COLO829 (cell line): ENCODE results near the gene TMC3.
"Not testable (repeated sequence)": the region's sequence is repeated elsewhere in the genome, so short reads cannot be mapped to it uniquely, and the experiment has no call there.

Experiments used
- DNase-seq: peaks from one replicate; pipeline ENCODE4 v3.0.0; 2012; ENCODE audit warnings: low spot score

TMC3 gene

DNA sequence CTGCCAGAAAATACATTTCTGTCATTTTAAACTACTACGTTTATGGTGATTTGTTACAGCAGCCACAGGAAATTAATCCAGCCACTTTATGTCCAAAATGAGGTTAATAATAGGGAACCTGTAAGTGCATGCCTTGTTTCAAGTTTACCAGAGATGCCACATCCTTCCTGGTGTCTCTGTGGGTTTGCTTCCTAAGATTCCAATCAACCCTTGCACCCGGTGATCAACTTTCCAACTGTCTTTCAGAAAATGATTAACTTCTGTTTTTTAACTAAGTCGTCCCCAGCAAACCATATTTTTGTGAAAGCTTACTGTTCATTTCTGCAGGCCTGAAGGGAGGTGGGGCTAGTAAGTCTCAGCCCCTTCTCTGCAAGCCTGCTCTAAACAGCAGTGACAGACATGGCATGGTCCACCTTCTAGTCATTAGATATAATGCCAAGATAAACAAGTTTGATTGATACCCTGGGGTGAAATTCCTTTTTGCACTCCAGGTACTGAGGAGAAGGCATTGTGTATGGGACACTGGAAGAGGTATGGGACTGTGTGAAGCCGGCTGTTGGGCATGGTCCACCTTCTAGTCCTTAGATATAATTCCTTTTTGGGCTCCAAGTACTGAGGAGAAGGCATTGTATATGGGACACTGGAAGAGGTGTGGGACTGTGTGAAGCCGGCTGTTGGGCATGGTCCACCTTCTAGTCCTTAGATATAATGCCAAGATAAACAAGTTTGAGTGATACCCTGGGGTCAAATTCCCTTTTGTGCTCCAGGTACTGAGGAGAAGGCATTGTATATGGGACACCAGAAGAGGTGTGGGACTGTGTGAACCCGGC is 11.1 kb upstream of the TMC3 start:
- no peak for DNase-seq

DNA sequence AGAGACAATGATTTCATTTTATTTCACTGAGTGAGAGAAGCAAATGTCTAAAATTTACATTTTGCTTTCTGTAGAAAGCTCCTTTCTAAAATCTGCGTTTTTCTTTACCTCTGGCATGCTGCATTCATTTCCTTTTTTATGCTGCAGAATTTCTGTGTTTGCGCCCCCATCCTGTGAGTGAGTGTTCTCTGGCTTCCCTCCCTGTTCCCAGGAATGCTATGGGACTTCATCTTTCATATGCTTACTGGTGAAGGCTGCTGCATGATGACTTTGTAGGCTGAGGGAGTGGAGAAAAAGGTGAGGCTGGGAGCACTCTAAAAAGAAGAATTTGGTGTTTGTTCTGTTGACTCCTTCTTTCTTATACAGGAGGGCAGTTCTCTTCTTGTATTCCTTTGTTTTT is 7.7 kb upstream of the TMC3 start:
- no peak for DNase-seq

DNA sequence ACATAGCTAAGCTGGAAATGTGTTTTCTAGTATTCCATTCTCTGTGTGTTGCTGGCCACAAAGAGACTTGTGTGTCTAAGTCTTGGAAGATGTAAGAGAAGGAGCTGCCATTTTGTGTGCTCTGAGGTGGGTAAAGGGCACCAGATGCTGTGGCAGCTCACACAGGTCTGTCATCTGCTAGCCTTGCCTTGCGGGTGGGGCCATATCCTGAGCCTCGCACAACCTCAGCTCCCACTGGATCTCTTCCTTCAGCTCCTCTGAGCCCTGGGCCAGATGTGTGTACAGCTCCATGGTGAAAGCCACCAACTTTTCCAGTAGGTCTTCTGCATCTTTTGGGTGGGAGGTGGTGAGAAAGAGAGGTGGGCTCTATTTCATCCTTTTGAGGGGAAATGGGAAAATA is 6.7 kb upstream of the TMC3 start:
- DNase-seq = no peak

DNA sequence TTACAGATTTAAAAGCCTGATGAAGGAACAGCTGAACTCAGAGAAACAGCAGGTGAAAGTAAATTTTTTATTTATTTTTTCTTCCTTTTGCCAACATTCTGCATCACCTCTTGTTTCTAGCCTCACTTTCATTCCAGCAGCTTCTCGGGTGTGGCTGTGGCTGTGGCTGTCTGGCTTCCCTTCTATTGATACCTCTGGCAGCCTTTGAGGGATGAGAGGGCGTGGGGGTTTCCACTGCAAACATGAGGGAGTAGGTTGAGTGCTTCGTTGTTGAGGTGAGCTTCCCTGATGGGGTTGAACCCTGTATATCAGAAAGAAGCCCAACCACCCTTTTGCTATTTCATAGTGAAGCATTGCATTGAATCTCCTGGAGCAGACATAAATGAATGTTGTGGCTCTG is 6.2 kb upstream of the TMC3 start:
- DNase-seq = no peak

DNA sequence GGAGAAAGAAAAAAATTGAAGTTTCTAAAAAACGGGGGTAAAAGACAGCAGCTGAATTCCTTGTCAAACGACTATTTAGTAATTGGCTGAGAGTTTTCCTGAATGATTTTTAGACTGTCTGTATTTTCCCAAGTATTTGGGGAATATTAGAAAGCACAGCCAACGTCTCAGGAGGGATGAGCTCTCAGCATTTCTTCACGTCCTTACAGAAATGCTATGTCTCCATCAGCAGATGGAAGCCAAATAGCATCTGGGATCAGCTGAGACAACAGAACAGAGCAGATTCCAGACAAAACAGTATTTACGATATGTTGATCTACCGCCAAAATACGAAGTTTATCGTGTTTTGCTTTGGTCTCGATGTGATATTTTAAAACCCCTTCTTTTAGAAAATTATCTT is 5.3 kb upstream of the TMC3 start:
- DNase-seq = no peak

DNA sequence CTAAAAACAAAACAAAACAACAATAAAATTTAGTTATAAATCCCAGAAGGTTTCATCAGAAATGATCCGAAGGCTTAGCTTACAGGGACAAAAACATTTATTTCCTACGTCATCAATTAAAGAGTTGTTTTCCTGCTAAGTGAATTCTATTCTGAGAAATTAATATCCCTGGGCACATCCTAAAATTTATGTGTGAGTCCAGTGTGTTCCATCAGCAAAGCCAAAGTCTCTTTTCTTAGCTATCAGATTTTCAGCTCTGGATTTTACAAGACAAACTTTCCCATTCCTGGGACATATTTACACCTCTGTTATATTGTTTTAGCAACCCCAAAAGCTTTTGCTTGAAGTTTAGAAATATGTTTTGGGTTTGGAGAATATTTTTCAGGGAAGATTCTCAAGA is 4.4 kb upstream of the TMC3 start:
- DNase-seq = no peak

DNA sequence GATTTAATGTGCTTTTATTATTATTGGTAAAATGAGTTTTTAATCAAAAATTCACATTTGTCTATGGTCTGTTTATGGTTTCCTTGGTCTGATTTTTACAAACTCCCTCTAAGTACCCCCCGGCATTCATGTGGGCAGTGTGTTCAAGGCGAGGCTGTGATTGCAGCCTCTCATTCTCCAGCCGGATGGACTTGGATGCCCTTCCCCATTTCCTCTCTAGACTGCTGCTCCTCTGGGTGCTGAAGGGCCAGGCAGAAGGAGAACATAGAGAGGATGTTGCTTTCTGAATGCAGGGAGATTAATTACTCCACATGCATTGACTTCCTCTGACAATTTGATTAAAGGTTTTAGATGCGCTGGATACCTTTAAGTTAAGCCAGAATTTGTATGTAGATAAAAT is 3.9 kb upstream of the TMC3 start:
- no peak for DNase-seq

DNA sequence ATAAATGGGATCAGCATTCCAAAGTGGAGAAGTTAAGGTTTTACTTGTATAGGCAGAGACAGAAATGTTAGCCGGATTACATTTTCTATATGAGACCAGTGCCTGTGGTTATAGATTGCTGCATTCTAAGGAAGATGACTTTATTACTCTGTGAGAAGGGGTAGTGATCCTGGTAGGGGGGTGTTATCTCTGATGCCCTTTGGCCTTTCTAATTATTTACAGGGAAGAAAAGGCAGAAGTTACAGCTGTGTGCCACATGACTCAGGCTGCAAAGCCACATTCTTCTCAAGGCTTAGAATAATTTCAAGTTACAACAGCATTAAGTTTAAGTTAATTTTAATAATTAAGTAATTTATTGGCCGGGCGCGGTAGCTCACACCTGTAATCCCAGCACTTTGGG is 2.2 kb upstream of the TMC3 start:
- no peak for DNase-seq

DNA sequence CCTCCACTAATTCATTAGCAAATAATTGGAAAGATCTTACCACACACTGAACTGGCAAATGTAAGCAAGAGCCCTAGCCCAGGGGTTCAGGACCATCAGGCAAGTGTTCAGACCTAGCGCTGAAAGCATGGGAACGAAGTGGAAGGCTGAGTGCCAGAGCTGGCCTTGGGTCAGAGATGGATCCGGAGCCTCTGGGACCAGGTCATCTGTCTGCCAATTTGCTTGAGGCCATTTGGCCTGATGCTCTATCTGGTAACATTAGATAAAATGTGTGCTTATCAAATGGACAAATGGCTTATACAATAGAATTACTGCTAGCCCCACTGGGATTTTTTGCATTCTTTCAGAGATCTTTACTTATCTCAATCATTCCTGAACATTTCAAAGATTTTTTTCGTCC is 1.4 kb upstream of the TMC3 start:
- DNase-seq = no peak

DNA sequence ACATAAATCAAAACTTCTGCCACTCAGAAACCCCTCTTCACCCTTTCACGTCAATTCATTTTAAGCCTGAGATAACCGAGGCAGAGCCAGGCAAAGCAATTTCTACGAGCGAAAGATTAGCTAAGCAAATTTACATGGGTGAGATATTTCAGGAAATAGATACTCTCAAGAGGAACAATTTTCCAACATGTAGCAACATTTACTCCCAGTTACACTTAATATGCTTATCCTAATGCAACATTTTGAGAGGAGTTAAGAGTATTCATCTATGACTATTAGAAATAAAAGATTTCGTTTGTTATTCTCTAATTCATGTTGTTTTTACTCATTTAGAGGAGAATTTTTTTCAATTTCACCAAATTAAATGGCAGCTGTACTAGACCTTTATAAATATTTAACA is 837 bp downstream of the TMC3 start:
- no peak for DNase-seq

DNA sequence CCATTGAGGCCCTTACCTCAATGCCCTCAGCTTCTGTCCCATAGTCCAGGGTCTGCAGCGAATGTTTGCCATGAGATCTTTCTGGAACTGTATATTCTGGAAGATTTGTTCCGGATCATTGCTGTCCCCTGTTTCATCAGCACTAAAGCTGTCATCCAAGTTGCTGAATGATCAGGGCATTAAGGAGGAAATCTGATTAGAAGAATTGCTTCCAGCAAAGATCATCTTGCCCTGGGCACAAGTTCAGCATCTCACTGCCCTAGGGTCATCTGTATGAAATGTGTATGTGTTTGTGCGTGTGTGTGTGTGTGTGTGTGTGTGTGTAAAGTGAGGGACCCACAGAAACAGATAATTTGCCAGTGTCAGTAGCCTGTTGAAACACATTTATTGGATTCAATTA is 1.4 kb downstream of the TMC3 start:
- no peak for DNase-seq

DNA sequence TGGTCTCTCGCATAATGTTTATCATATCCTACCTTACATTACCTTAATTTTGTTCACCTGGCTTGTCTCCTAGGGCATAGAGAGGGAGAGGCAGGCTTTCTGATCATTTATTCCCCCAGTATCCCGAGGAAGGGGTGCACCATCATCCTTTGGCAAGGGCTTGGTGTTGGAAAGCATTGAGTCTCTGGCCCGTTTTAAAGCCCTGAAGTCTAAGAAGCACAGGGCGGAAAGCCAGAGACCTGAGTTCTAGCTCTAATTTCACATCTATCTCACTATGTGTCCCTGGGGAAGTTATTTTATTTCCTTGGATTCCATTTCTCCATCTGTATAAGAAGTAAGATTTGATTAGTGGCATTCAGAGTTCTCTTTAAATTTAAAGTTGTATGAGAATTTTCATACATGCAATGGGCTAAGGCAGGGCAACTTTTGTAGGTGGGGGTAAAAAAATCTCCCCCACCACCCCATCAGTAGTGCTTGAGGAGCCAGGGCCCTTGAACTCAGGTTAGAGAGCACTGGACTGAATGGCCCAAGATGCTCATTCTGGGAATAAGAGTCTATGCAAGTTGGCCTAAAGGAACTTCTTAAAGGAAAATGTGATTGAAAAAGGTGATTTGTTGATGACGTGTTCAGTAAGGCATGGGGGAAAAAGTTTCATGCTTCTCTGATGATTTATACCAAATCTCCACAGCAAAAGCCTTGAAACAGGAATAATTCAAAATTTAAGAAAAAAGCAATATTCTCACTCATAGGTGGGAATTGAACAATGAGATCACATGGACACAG is 10.1 kb downstream of the TMC3 start:
- no peak for DNase-seq

DNA sequence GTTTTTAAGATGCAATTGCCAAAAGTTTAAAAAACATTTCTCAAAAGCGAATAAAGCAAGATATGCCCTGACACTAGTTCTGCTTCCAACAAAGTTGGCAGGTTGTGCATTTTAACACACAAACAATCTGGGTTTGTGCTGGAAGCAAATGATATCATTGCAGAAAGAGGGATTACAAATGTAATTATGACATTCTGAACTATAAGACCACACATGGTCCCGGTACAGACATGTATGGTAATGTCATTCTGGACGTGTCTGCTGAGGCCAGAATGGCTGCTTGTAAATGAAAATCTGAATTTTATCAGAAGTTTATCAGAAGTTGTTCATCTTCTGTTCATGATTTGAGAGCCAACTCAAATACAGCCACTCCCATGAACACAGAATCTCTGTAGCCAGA is 10.7 kb downstream of the TMC3 start:
- no peak for DNase-seq

DNA sequence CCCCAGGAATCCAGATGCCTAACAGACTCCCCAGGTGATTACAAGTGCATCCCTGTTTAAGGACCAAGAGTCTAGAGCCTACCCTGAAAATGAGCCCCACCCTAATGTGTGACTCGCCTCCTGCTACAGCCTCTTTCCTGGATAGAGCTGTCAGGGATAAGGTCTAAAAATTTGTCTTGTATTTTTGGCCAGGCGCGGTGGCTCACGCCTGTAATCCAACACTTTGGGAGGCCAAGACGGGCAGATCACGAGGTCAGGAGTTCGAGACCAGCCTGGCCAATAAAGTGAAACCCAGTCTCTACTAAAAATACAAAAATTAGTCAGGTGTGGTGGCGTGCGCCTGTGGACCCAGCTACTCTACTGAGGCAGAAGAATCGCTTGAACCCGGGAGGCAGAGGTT is 11.2 kb downstream of the TMC3 start:
- no peak for DNase-seq

DNA sequence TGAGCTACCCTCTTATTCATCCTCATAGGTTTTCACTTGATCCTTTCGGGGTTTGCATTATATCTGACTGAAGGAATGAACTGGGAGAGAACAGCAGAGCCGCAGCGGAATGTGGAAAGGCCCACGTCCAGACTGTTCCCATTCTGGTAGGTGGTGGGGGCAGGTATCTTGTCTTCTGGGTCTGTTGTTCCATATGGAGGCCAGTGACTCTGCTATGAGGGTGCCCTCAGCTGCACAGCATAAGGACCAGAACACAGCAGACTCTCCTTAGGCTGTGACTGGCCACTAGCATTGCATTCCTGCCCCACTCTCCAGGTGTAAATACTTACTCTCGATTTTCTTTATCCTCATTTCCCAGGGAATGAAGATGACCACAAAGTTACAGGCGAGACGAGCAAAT is 12.1 kb downstream of the TMC3 start:
- no peak for DNase-seq

DNA sequence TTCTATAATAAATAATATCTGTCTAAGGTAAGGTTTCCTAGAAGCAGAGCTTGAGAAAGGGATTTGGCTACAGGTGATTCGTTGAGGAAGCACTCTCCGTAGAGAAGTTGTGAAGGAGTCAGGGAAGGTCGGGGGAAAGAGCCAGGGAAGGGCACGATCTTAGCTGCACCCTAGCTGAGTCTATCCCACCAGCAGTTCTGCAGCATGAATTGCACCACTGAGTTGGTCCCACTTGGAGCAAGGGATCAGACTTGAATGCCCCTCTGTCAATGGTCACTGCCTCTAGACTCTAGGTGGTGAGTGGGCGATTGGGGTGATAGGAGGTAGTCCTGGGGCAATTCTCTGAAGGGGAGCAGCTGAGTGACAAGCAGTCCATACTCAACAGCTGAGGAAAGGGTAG is 13.5 kb downstream of the TMC3 start:
- DNase-seq = no peak

DNA sequence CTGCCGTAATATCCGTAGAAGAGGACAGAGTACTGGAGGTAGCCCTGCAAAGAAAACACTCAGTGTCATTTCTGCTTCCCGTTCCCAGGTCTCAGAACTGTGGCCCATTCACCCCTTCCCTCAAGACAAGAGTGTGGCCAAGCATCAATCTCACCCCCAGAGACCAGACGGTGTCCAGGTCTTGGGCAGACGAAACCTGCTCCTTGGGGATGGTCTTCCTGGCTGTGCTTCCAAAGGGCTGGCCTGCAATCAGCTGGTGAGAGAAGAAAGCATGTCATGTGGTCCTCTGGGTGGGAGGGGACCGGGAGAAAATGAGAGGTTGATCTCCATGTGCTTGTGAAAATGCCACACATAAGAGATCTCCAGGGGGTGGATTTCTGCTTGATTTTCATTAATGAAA is 15.8 kb downstream of the TMC3 start:
- no peak for DNase-seq

DNA sequence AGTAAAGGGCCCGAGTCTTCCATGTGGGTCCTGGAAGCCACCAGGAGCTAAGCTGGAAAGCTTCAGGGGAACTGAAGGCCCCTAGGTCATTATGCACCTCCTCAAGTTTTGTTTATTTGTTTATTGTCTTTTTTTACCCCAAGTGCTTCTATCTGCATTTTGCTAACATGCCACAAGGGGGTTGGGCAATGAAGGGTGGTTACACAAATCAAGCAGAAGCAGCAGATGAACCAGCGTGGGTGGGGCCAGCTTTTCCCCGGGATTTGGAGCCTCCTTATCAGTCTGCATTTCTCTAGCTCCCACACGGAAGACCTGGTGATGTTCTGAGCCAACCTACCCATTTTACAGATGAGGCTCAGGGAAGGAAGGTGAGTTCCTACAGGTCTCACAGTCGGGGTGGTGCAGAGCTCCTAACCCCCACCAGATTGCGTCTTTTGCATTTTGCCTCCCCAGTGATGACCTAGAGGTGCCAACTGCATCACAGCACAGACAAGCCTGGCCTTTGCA is 16.8 kb downstream of the TMC3 start:
- DNase-seq = no peak

DNA sequence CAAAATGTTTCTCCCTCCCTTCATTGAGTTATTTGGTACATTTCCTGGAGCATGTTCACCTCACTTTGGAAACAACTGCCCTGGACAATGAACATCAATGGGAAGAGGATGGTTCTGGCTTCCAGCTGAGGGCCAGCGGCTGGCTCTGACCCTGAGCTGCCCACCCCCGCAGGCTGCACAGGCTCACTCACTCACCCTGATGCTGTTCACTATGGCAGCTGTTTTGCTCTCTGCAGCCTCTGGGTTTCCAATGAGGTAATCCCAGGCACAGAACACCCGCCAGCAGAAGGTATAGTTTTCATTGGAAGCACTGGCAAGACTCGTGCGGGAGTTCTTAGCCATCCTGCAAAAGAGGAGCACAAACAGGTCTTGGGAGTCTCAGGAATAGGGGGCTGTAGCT is 17.8 kb downstream of the TMC3 start:
- no peak for DNase-seq

DNA sequence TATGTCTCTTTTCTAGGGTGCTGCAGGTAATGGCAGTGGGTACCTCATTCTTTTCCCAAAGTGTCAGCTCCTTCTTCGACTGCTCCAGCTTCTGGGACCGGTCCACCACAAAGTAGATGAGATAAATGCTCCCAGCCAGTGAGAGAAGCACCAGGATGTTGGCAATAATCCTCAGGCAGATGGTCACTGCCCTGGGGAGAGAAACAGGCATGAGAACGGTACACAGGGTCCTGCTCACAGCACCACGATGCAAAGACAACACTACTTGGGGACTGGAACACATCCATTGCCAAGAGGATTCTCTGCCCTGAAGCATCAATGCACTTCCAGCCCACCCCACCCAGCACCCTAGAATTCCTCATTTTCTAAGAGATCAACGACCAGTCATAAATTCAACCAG is 22.4 kb downstream of the TMC3 start:
- DNase-seq = no peak

DNA sequence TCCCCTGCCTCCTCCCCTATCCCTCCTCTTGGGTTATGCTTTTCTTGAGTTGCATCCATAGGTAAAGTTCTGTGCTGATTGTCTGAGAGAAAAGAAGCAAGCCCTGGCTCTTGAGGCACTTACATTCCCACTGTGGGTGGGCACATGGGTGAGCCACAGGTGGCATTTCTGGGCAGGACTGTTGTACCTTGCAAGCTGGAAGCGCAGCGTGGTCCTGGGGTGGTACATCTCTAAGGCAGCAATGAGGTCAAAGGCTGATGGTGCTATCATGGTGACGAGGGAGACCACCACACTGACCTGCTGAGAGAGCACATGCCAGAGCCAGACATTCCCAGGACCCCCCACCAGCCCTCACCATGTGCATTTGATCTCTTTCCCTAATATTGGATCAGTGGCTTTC is 24.7 kb downstream of the TMC3 start:
- no peak for DNase-seq

DNA sequence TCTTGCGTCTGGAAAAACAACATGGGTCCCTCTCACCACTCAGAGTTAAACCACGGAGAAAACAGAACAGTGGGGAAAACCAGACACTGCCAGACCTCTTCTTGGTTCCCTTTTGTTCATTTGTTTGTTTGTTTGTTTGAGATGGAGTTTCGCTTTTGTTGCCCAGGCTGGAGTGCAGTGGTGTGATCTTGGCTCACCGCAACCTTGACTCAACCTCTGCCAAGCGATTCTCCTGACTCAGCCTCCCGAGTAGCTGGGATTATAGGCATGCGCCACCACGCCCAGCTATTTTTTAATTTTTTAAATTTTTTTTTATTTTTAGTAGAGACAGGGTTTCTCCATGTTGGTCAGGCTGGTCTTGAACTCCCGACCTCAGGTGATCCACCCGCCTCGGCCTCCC is 25.3 kb downstream of the TMC3 start:
- DNase-seq = not testable (repeated sequence)

DNA sequence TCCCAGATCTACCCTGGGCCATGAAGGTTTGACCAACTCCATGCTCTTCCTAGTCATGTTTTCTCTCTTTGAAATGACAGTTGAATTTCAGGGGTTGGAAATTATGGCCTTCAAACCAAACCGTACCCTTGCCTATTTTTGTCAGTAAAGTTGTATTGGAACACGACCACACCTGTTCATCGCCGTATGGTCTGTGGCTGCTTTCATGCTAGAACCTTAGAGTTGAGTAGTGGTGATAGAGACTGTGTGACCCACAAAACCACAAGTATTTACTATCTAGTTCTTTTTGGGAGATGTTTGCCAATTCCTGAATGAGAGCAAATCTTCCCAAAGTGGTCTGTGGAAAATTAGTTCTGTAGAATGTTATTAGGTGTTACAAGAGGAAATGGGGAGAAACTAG is 26.1 kb downstream of the TMC3 start:
- no peak for DNase-seq

DNA sequence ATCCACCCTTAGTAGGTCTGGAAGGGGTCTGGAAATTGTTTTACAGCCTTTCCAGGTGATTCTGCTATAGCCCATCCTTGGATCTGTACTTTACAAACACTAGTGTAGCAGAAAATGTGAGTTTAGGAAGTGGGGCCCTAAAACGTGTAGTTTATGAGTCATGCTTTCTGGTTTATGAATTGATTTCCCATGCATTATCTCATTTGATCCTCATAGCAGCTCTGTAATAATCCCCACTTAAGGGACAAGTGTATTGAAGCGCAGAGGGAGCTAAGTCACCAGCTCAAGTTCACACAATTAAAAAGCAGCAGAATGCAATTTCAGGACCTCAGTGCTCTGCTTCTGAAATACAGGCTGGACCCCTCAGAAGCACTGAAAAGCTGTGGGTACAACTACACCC is 27.4 kb downstream of the TMC3 start:
- no peak for DNase-seq
